HepG2 (cell line): ENCODE results near the gene TAMALIN. TPM values are rescaled to one million over a fixed set of nuclear protein-coding genes. Genes with fewer than 3 reads are reported as not detected.

Source experiments
- ATF3 ChIP-seq: sonication (generic); formaldehyde crosslinking; IDR thresholded peaks from 2 replicates; pipeline ENCODE4 v1.4.0; 2020; ENCODE audit warnings: missing genetic modification reagents
- ELF1 ChIP-seq: sonication (generic); formaldehyde crosslinking; IDR thresholded peaks from 2 replicates; pipeline ENCODE4 v1.4.0; 2020; ENCODE audit warnings: missing genetic modification reagents
- FOXO4 ChIP-seq: sonication (generic); formaldehyde crosslinking; conservative IDR thresholded peaks from 2 replicates; pipeline ENCODE4 v1.8.1; 2023; ENCODE audit warnings: missing genetic modification reagents
- HDAC2 ChIP-seq: sonication (generic); formaldehyde crosslinking; IDR thresholded peaks from 2 replicates; pipeline ENCODE4 v1.4.0; 2020; ENCODE audit warnings: missing genetic modification reagents
- HHEX ChIP-seq: IDR thresholded peaks from 2 replicates; pipeline ENCODE4 v1.6.1; 2016; ENCODE audit warnings: control low read depth
- HIC2 ChIP-seq: sonication (generic); formaldehyde crosslinking; IDR thresholded peaks from 2 replicates; pipeline ENCODE4 v1.9.0; 2022; ENCODE audit warnings: low read depth, missing genetic modification reagents
- KDM5A ChIP-seq: fragments of 200-600 bp; sonication (generic); IDR thresholded peaks from 2 replicates; pipeline ENCODE4 v1.7.0; 2018; ENCODE audit warnings: antibody characterized with exemption, mild to moderate bottlenecking, low read length, borderline replicate concordance
- KDM5B ChIP-seq: sonication (generic); formaldehyde crosslinking; IDR thresholded peaks from 2 replicates; pipeline ENCODE4 v1.4.0; 2020; ENCODE audit warnings: missing genetic modification reagents, mild to moderate bottlenecking, borderline replicate concordance
- MAFF ChIP-seq: IDR thresholded peaks from 2 replicates; pipeline ENCODE4 v1.6.1; 2011; ENCODE audit warnings: low read depth, low read length, improper control_type of control experiment
- MEIS2 ChIP-seq: sonication (generic); formaldehyde crosslinking; IDR thresholded peaks from 2 replicates; pipeline ENCODE4 v1.9.0; 2021; ENCODE audit warnings: mild to moderate bottlenecking, missing genetic modification reagents
- MIXL1 ChIP-seq: IDR thresholded peaks from 2 replicates; pipeline ENCODE4 v1.6.1; 2016
- RFXAP ChIP-seq: sonication (generic); formaldehyde crosslinking; IDR thresholded peaks from 2 replicates; pipeline ENCODE4 v1.4.0; 2020; ENCODE audit warnings: missing genetic modification reagents, borderline replicate concordance
- SIN3B ChIP-seq: fragments of 150-350 bp; IDR thresholded peaks from 2 replicates; pipeline ENCODE4 v1.6.1; 2014; ENCODE audit warnings: low read length
- TCF7 ChIP-seq: sonication (generic); IDR thresholded peaks from 2 replicates; pipeline ENCODE4 v1.6.1; 2016; ENCODE audit warnings: antibody characterized with exemption, low read depth
- THAP8 ChIP-seq: sonication (generic); formaldehyde crosslinking; IDR thresholded peaks from 2 replicates; pipeline ENCODE4 v1.5.1; 2020; ENCODE audit warnings: missing genetic modification reagents, mild to moderate bottlenecking, borderline replicate concordance
- ZNF160 ChIP-seq: sonication (generic); formaldehyde crosslinking; IDR thresholded peaks from 2 replicates; pipeline ENCODE4 v1.8.0; 2022; ENCODE audit warnings: mild to moderate bottlenecking, inconsistent platforms, missing genetic modification reagents
- ZNF282 ChIP-seq: fragments of 450-650 bp; IDR thresholded peaks from 2 replicates; pipeline ENCODE4 v1.6.1; 2018; ENCODE audit not compliant: partially characterized antibody
- ZNF337 ChIP-seq: sonication (generic); formaldehyde crosslinking; IDR thresholded peaks from 2 replicates; pipeline ENCODE4 v1.5.1; 2020; ENCODE audit warnings: missing genetic modification reagents, low read depth, mild to moderate bottlenecking, borderline replicate concordance
- ZNF362 ChIP-seq: sonication (generic); formaldehyde crosslinking; IDR thresholded peaks from 2 replicates; pipeline ENCODE4 v1.4.0; 2020; ENCODE audit warnings: missing genetic modification reagents, mild to moderate bottlenecking, borderline replicate concordance
- ZNF570 ChIP-seq: sonication (generic); formaldehyde crosslinking; IDR thresholded peaks from 2 replicates; pipeline ENCODE4 v1.4.0; 2020; ENCODE audit warnings: mild to moderate bottlenecking, missing genetic modification reagents, borderline replicate concordance
- ZNF724P ChIP-seq: sonication (generic); formaldehyde crosslinking; IDR thresholded peaks from 2 replicates; pipeline ENCODE4 v1.8.0; 2022; ENCODE audit warnings: missing genetic modification reagents, borderline replicate concordance
- ZNF841 ChIP-seq: sonication (generic); formaldehyde crosslinking; IDR thresholded peaks from 2 replicates; pipeline ENCODE4 v1.8.1; 2023; ENCODE audit warnings: missing genetic modification reagents, borderline replicate concordance
- polyA plus RNA-seq, 8 experiments: library from polyadenylated mRNA; depleted of rRNA in 3 of 8; stranded (reverse) in 7 of 8; unstranded in 1 of 8; fragments of >200 nt; fragmentation: Illumina TruSeq in 4 of 8; extraction: Trizol in 4 of 8; gene quantifications; 2 replicates each; pipeline versions ENCODE4 v1.2.1 to v1.2.3, GENCODE V29; 2011 to 2016; ENCODE audit warnings: low read depth in 4 of 8, missing spikeins in 1 of 8, mixed read lengths in 1 of 8; ENCODE audit not compliant: insufficient read depth in 1 of 8
- total RNA-seq, 5 experiments: library from RNA; depleted of rRNA; stranded (reverse); fragments of >200 nt; fragmentation: Illumina TruSeq; extraction: Trizol; gene quantifications; 2 replicates each; pipeline ENCODE4 v1.2.3, GENCODE V29; 2016; ENCODE audit warnings: low read depth in 1 of 5

Gene TAMALIN
- total and polyA plus RNA-seq, 2 of the 13 experiments (the other 11 are each of a cell fraction or from before 2014, with no cell fraction given): 2.9 to 10.9 TPM

- TF ChIP-seq RFXAP (no peak), MIXL1 (CRISPR knock-in tag) (peak; percentile 34; the same call in 1 of the 2 replicates), KDM5A (no peak), MAFF (no peak), HIC2 (no peak), KDM5B (CRISPR knock-in tag) (peak; percentile 35), THAP8 (CRISPR knock-in tag) (no peak), ZNF724P (peak; percentile 84), ZNF337 (CRISPR knock-in tag) (no peak), ZNF570 (CRISPR knock-in tag) (no peak), ZNF160 (CRISPR knock-in tag) (peak; percentile 49; the same call in 1 of the 2 replicates), HDAC2 (CRISPR knock-in tag) (peak; percentile 39), HHEX (CRISPR knock-in tag) (no peak), MEIS2 (CRISPR knock-in tag) (no peak; the same call in 1 of the 2 replicates), ZNF841 (CRISPR knock-in tag) (no peak), SIN3B (no peak), ATF3 (no peak), ZNF362 (CRISPR knock-in tag) (0 out of 2 replicates have a peak, but pooled peaks have one; percentile 39), TCF7 (peak; percentile 85), ZNF282 (no peak), ELF1 (CRISPR knock-in tag) (peak; percentile 57; the same call in 1 of the 2 replicates), FOXO4 (CRISPR knock-in tag) (no peak)
Measured at GRCh38 chr12:52050758-52051541, 44.2 kb downstream of the TAMALIN start, which contains the start of gene NR4A1 (continued).
